ENCODE data around the gene SPON1.

Gene SPON1

DNA sequence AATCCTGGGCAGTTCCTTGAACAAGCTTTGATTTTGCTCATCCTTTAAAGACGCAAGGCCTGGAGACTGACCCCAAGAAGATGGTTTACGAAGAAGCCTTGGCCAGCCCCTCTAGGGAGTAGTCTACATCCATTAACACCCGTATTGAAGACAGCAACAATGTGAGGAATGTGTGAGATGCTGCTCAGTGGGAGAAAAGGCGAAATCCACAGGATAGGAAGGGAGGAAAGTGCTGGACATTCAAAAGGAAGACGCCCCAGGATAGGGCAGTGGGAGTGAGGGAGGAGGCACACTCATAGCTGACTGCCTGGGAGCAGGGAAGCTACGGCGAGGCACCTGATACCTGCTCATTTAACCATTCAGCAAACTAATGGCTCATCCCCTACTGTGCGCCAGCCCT lies 282.4 kb downstream of the SPON1 start:
- TF ChIP-seq, protein P1, sequence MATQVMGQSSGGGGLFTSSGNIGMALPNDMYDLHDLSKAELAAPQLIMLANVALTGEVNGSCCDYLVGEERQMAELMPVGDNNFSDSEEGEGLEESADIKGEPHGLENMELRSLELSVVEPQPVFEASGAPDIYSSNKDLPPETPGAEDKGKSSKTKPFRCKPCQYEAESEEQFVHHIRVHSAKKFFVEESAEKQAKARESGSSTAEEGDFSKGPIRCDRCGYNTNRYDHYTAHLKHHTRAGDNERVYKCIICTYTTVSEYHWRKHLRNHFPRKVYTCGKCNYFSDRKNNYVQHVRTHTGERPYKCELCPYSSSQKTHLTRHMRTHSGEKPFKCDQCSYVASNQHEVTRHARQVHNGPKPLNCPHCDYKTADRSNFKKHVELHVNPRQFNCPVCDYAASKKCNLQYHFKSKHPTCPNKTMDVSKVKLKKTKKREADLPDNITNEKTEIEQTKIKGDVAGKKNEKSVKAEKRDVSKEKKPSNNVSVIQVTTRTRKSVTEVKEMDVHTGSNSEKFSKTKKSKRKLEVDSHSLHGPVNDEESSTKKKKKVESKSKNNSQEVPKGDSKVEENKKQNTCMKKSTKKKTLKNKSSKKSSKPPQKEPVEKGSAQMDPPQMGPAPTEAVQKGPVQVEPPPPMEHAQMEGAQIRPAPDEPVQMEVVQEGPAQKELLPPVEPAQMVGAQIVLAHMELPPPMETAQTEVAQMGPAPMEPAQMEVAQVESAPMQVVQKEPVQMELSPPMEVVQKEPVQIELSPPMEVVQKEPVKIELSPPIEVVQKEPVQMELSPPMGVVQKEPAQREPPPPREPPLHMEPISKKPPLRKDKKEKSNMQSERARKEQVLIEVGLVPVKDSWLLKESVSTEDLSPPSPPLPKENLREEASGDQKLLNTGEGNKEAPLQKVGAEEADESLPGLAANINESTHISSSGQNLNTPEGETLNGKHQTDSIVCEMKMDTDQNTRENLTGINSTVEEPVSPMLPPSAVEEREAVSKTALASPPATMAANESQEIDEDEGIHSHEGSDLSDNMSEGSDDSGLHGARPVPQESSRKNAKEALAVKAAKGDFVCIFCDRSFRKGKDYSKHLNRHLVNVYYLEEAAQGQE (IDR thresholded peaks at IDR 0.05; ENCODE audit: insufficient read depth in 1 of 2, low read depth in 2 of 2, low read length in 2 of 2), result no peak
- TF ChIP-seq TAF1 (IDR thresholded peaks at IDR 0.05; ENCODE audit: borderline replicate concordance, insufficient read depth, low read length) (no peak), FOXP2 (optimal IDR thresholded peaks at IDR 0.05; ENCODE audit: borderline replicate concordance, extremely low read depth, extremely low read length, insufficient read depth) (no peak), SIN3A (IDR thresholded peaks at IDR 0.05; ENCODE audit: borderline replicate concordance, insufficient read depth, low read length) (no peak), POLR2AphosphoS5 (IDR thresholded peaks at IDR 0.05; ENCODE audit: low read depth, low read length) (no peak)

DNA sequence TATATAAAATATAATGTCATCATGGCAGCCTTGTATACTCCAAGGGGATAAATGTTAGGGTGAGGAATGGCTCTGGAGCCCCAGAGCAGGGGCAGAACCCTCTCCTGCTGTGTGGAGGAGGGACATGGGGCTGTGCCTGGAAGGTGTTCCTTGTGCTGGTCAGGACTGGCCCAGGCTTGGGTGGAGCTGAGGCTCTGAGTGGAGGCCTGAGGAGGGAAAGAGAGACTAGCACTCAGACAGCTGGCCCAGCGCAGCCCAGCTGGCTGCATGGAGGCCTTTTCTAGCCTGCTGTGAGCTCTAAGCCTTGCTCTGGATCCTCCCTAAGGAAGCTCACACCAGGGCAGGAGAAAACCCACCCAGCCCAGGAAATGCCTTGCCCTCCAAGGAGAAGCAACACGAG lies 282.9 kb downstream of the SPON1 start:
- TF ChIP-seq SIN3A (IDR thresholded peaks at IDR 0.05; ENCODE audit: borderline replicate concordance, insufficient read depth, low read length), result no peak
- TF ChIP-seq POLR2AphosphoS5 (IDR thresholded peaks at IDR 0.05; ENCODE audit: low read depth, low read length), result no peak
- no peak for TF ChIP-seq TAF1 (IDR thresholded peaks at IDR 0.05; ENCODE audit: borderline replicate concordance, insufficient read depth, low read length)
- TF ChIP-seq, protein P1 (IDR thresholded peaks at IDR 0.05; ENCODE audit: insufficient read depth in 1 of 2, low read depth in 2 of 2, low read length in 2 of 2), result no peak
- TF ChIP-seq FOXP2 (optimal IDR thresholded peaks at IDR 0.05; ENCODE audit: borderline replicate concordance, extremely low read depth, extremely low read length, insufficient read depth), result no peak

DNA sequence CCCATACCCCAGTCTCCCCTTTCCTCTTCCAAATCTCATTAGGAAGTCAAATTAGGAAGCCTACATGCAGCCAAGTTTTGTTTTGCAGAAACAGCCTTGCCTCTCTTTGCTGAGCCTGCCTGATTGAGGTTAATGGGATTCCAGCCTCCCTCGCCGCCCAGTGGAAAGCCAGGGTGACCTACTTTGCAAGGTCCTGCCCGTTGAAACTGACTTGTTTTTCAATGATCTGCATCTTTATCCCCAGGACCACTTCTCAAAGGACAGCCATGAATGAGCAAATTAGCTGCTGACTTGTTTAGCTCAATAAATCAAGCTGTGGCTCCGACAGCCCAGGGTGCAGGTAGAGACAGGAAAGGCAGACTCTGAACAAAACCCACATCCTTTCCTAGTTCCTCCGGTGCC lies 286.1 kb downstream of the SPON1 start:
- no peak for TF ChIP-seq TAF1 (IDR thresholded peaks at IDR 0.05; ENCODE audit: borderline replicate concordance, insufficient read depth, low read length)
- TF ChIP-seq, protein P1 (IDR thresholded peaks at IDR 0.05; ENCODE audit: insufficient read depth in 1 of 2, low read depth in 2 of 2, low read length in 2 of 2), result peak in 1 of 2 experiments; percentile 69; a peak in 1 of 4 replicates

DNA sequence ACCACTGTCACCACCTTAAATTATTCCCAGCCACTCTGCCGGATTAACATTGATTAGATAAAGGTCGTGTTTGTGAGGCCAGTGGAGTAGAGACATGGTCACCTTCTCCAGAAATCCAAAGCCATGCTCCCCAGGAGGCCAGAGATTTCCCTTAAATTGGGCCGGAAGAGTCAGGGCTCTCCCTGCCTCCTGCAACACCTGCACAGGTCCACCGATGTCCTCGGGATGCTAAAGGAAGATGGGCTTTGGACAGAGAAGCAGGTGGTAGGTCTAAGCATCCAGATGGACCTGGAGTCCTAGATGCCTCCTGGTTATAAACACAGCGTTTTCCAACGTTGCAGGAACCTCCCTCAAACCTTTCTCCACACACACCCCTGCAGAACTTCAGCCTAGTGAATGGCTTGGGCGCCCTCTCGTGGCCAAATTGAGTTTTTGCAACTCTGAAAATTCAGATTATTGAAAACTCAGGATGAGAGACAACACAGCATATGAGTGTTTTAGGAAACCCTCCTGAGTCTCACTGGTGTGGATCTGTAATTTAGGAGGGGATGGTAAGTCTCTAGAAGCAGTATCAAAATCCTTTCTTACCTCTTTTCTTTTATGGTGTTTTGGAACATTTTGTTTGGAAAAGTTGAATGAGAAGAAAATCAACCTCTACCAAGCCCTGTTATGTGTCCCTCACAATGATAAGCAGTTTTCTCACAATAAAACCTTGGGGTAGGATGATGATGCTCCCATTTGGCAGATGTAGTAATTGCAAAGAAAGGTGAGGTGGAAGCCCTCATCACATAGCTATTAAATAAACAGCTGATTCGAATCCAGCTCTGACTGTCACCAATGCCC lies 286.8 kb downstream of the SPON1 start:
- TF ChIP-seq TAF1 (IDR thresholded peaks at IDR 0.05; ENCODE audit: borderline replicate concordance, insufficient read depth, low read length) (no peak), SIN3A (IDR thresholded peaks at IDR 0.05; ENCODE audit: borderline replicate concordance, insufficient read depth, low read length) (no peak), FOXP2 (optimal IDR thresholded peaks at IDR 0.05; ENCODE audit: borderline replicate concordance, extremely low read depth, extremely low read length, insufficient read depth) (no peak), POLR2AphosphoS5 (IDR thresholded peaks at IDR 0.05; ENCODE audit: low read depth, low read length) (no peak)
- TF ChIP-seq, protein P1 (IDR thresholded peaks at IDR 0.05; ENCODE audit: insufficient read depth in 1 of 2, low read depth in 2 of 2, low read length in 2 of 2), result no peak

Measured in PFSK-1 (cell line).